ENCODE results near the gene ADAMTS1.

GRCh38 chr21:26800455-26800854, 44.8 kb downstream of the ADAMTS1 start:
- TF ChIP-seq RARB (CRISPR knock-in tag; IDR thresholded peaks at IDR 0.05): no peak
- TF ChIP-seq ZFP30 (CRISPR knock-in tag; IDR thresholded peaks at IDR 0.05): no peak
- no peak for TF ChIP-seq CREB5 (CRISPR knock-in tag; IDR thresholded peaks at IDR 0.05; ENCODE audit: low read depth)
- no peak for TF ChIP-seq PPARA (CRISPR knock-in tag; IDR thresholded peaks at IDR 0.05; ENCODE audit: borderline replicate concordance)
- no peak for TF ChIP-seq ESRRG (CRISPR knock-in tag; IDR thresholded peaks at IDR 0.05)
- TF ChIP-seq, protein P1, sequence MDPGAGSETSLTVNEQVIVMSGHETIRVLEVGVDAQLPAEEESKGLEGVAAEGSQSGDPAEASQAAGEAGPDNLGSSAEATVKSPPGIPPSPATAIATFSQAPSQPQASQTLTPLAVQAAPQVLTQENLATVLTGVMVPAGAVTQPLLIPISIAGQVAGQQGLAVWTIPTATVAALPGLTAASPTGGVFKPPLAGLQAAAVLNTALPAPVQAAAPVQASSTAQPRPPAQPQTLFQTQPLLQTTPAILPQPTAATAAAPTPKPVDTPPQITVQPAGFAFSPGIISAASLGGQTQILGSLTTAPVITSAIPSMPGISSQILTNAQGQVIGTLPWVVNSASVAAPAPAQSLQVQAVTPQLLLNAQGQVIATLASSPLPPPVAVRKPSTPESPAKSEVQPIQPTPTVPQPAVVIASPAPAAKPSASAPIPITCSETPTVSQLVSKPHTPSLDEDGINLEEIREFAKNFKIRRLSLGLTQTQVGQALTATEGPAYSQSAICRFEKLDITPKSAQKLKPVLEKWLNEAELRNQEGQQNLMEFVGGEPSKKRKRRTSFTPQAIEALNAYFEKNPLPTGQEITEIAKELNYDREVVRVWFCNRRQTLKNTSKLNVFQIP (CRISPR knock-in tag; IDR thresholded peaks at IDR 0.05; ENCODE audit: borderline replicate concordance, low read depth): no peak
- TF ChIP-seq TOX (CRISPR knock-in tag; IDR thresholded peaks at IDR 0.05; ENCODE audit: borderline replicate concordance): no peak
- TF ChIP-seq, protein P2, sequence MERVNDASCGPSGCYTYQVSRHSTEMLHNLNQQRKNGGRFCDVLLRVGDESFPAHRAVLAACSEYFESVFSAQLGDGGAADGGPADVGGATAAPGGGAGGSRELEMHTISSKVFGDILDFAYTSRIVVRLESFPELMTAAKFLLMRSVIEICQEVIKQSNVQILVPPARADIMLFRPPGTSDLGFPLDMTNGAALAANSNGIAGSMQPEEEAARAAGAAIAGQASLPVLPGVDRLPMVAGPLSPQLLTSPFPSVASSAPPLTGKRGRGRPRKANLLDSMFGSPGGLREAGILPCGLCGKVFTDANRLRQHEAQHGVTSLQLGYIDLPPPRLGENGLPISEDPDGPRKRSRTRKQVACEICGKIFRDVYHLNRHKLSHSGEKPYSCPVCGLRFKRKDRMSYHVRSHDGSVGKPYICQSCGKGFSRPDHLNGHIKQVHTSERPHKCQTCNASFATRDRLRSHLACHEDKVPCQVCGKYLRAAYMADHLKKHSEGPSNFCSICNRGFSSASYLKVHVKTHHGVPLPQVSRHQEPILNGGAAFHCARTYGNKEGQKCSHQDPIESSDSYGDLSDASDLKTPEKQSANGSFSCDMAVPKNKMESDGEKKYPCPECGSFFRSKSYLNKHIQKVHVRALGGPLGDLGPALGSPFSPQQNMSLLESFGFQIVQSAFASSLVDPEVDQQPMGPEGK (CRISPR knock-in tag; IDR thresholded peaks at IDR 0.05; ENCODE audit: borderline replicate concordance): no peak
- no peak for TF ChIP-seq SNAI2 (CRISPR knock-in tag; IDR thresholded peaks at IDR 0.05)
- no peak for TF ChIP-seq ZFP3 (CRISPR knock-in tag; IDR thresholded peaks at IDR 0.05)
- TF ChIP-seq BACH2 (CRISPR knock-in tag; IDR thresholded peaks at IDR 0.05; ENCODE audit: borderline replicate concordance): no peak
- no peak for TF ChIP-seq ZNF565 (CRISPR knock-in tag; conservative IDR thresholded peaks at IDR 0.05; ENCODE audit: low read depth)
- TF ChIP-seq CSRNP3 (CRISPR knock-in tag; IDR thresholded peaks at IDR 0.05): no peak
